ENCODE data around the gene HSPB1. TPM values are rescaled to one million over a fixed set of nuclear protein-coding genes. Genes with fewer than 3 reads are reported as not detected.

The HSPB1 gene
- polyA plus RNA-seq, 4 donors, result 68.3 to 253 (median 111) TPM

- H3K9me3 ChIP-seq (ENCODE audit: control insufficient read depth in 2 of 2, insufficient read depth in 1 of 2, low read depth in 1 of 2, low read length in 1 of 2), result no peaks in the 10 kb centered on the region
- WGBS, 3 donors, result 65 to 73% (median 69%) methylated on average over 8 of the region's 8 CpGs
- no peaks in the 10 kb centered on the region for H3K27me3 ChIP-seq (ENCODE audit: control insufficient read depth in 3 of 3, insufficient read depth in 3 of 3, low read length in 3 of 3)
- no peak overlapping the region for H3K4me3 ChIP-seq (ENCODE audit: low read depth in 1 of 3, low read length in 3 of 3)
- FAIRE-seq, result no peak
- peaks cover 4 to 18% (median 9%) of the 10 kb centered on the region in 3 donors for H3K4me1 ChIP-seq (ENCODE audit: control insufficient read depth in 3 of 3, insufficient read depth in 2 of 3, low read depth in 1 of 3, low read length in 2 of 3)
- H3K36me3 ChIP-seq (ENCODE audit: control insufficient read depth in 3 of 3, insufficient read depth in 2 of 3, low read depth in 1 of 3, low read length in 3 of 3), result peaks cover 5 to 53% (median 5%) of the 10 kb centered on the region in 3 donors
- peak overlapping the region; percentile 87 to 95 (median 88) for H3K27ac ChIP-seq (ENCODE audit: low read depth in 1 of 3, low read length in 2 of 3)
- no peak for DNase-seq
Observed at GRCh38 chr7:76346778-76347177, 44.3 kb downstream of the HSPB1 start.

GRCh38 chr7:76347710-76348109 is 45.2 kb downstream of the HSPB1 start:
- 67 to 75% (median 70%) methylated on average over 5 of the region's 5 CpGs for WGBS, 3 donors
- Histone ChIP-seq H3K9me3 (ENCODE audit: control insufficient read depth in 2 of 2, insufficient read depth in 1 of 2, low read depth in 1 of 2, low read length in 1 of 2) (no peaks in the 10 kb centered on the region), H3K4me1 (ENCODE audit: control insufficient read depth in 3 of 3, insufficient read depth in 2 of 3, low read depth in 1 of 3, low read length in 2 of 3) (peaks cover 4 to 18% (median 9%) of the 10 kb centered on the region in 3 donors), H3K27ac (ENCODE audit: low read depth in 1 of 3, low read length in 2 of 3) (no peak overlapping the region), H3K27me3 (ENCODE audit: control insufficient read depth in 3 of 3, insufficient read depth in 3 of 3, low read length in 3 of 3) (no peaks in the 10 kb centered on the region), H3K4me3 (ENCODE audit: low read depth in 1 of 3, low read length in 3 of 3) (no peak overlapping the region), H3K36me3 (ENCODE audit: control insufficient read depth in 3 of 3, insufficient read depth in 2 of 3, low read depth in 1 of 3, low read length in 3 of 3) (peaks cover 5 to 57% (median 5%) of the 10 kb centered on the region in 3 donors)
- FAIRE-seq (no peak), DNase-seq (no peak)

DNA sequence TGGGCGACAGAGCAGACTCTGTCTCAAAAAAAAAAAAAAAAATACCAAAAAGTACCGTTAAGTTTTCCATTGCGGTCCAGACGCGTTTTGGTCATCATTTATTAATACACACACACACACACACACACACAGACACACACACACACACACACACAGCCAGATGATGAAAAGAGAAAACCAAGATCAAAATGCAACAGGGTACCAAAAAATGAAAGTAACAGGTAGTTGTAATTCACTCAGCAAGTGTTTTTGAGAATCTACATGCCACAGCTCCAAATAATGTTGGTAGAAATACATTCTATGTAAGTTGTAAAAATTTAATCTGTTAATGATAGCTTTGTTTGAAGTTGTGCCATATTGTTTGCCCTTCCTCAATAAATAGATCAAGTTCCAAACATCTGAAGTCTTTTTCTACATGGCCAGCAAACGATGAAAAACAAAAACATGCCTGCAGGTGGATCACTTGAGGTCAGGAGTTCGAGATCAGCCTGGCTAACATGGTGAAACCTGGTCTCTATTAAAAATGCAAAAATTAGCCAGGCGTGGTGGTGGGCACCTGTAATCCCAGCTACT is 46.9 kb downstream of the HSPB1 start:
- peaks cover 4 to 18% (median 9%) of the 10 kb centered on the region in 3 donors for H3K4me1 ChIP-seq (ENCODE audit: control insufficient read depth in 3 of 3, insufficient read depth in 2 of 3, low read depth in 1 of 3, low read length in 2 of 3)
- peaks cover 3 to 53% (median 5%) of the 10 kb centered on the region in 3 donors for H3K36me3 ChIP-seq (ENCODE audit: control insufficient read depth in 3 of 3, insufficient read depth in 2 of 3, low read depth in 1 of 3, low read length in 3 of 3)
- H3K9me3 ChIP-seq (ENCODE audit: control insufficient read depth in 2 of 2, insufficient read depth in 1 of 2, low read depth in 1 of 2, low read length in 1 of 2), result no peaks in the 10 kb centered on the region
- WGBS, 3 donors, result 27 to 69% (median 48%) methylated on average over 8 of the region's 8 CpGs
- no peak overlapping the region for H3K4me3 ChIP-seq (ENCODE audit: low read depth in 1 of 3, low read length in 3 of 3)
- peak in 1 of 2 donors; percentile 58 for DNase-seq
- no peak overlapping the region for H3K27ac ChIP-seq (ENCODE audit: low read depth in 1 of 3, low read length in 2 of 3)
- FAIRE-seq, result no peak
- H3K27me3 ChIP-seq (ENCODE audit: control insufficient read depth in 3 of 3, insufficient read depth in 3 of 3, low read length in 3 of 3), result no peaks in the 10 kb centered on the region

GRCh38 chr7:76351372-76351771 is 48.9 kb downstream of the HSPB1 start:
- 82 to 89% (median 85%) methylated on average over 7 of the region's 7 CpGs for WGBS, 3 donors
- Histone ChIP-seq H3K27me3 (ENCODE audit: control insufficient read depth in 3 of 3, insufficient read depth in 3 of 3, low read length in 3 of 3) (no peaks in the 10 kb centered on the region), H3K4me1 (ENCODE audit: control insufficient read depth in 3 of 3, insufficient read depth in 2 of 3, low read depth in 1 of 3, low read length in 2 of 3) (peaks cover 4 to 12% (median 9%) of the 10 kb centered on the region in 3 donors), H3K9me3 (ENCODE audit: control insufficient read depth in 2 of 2, insufficient read depth in 1 of 2, low read depth in 1 of 2, low read length in 1 of 2) (no peaks in the 10 kb centered on the region), H3K27ac (ENCODE audit: low read depth in 1 of 3, low read length in 2 of 3) (no peak overlapping the region), H3K36me3 (ENCODE audit: control insufficient read depth in 3 of 3, insufficient read depth in 2 of 3, low read depth in 1 of 3, low read length in 3 of 3) (peaks cover 0 to 43% (median 3%) of the 10 kb centered on the region in 3 donors), H3K4me3 (ENCODE audit: low read depth in 1 of 3, low read length in 3 of 3) (no peak overlapping the region)
- FAIRE-seq, result no peak
- DNase-seq, result no peak

DNA sequence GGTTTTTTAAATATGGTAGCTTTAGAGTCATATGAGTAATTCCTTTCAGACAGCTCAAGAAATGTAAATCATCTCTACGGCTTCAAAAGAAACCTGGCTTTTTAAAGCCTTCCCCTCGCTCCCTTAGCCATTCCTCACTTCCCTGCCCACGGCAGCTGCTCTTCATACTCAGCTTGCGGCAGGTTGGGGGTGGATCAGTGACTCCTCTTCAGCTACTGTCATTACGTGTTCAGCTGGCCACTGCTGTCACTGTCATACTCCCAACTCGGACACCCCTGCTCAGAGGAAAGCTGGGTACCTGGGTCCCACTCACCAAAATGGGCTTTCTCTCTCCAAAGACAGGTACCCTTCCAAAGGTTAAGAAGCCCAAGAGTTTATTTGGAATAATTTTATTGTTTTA is 49.7 kb downstream of the HSPB1 start:
- DNase-seq (no peak), FAIRE-seq (no peak)
- H3K4me1 ChIP-seq (ENCODE audit: control insufficient read depth in 3 of 3, insufficient read depth in 2 of 3, low read depth in 1 of 3, low read length in 2 of 3), result peaks cover 4 to 6% (median 4%) of the 10 kb centered on the region in 3 donors
- no peaks in the 10 kb centered on the region for H3K27me3 ChIP-seq (ENCODE audit: control insufficient read depth in 3 of 3, insufficient read depth in 3 of 3, low read length in 3 of 3)
- no peaks in the 10 kb centered on the region for H3K9me3 ChIP-seq (ENCODE audit: control insufficient read depth in 2 of 2, insufficient read depth in 1 of 2, low read depth in 1 of 2, low read length in 1 of 2)
- H3K27ac ChIP-seq (ENCODE audit: low read depth in 1 of 3, low read length in 2 of 3), result no peak overlapping the region
- peaks cover 0 to 35% (median 0%) of the 10 kb centered on the region in 3 donors for H3K36me3 ChIP-seq (ENCODE audit: control insufficient read depth in 3 of 3, insufficient read depth in 2 of 3, low read depth in 1 of 3, low read length in 3 of 3)
- WGBS, 3 donors, result 80 to 90% (median 90%) methylated on average over 6 of the region's 6 CpGs
- no peak overlapping the region for H3K4me3 ChIP-seq (ENCODE audit: low read depth in 1 of 3, low read length in 3 of 3)

- peaks cover 3 to 9% (median 4%) of the 10 kb centered on the region in 3 donors for H3K4me1 ChIP-seq (ENCODE audit: control insufficient read depth in 3 of 3, insufficient read depth in 2 of 3, low read depth in 1 of 3, low read length in 2 of 3)
Observed at GRCh38 chr7:76353744-76354143, 51.3 kb downstream of the HSPB1 start.

More at GRCh38 chr7:76353744-76354143, 51.3 kb downstream of the HSPB1 start:
- Histone ChIP-seq H3K4me3 (ENCODE audit: low read depth in 1 of 3, low read length in 3 of 3) (no peak overlapping the region), H3K27ac (ENCODE audit: low read depth in 1 of 3, low read length in 2 of 3) (no peak overlapping the region), H3K9me3 (ENCODE audit: control insufficient read depth in 2 of 2, insufficient read depth in 1 of 2, low read depth in 1 of 2, low read length in 1 of 2) (no peaks in the 10 kb centered on the region), H3K27me3 (ENCODE audit: control insufficient read depth in 3 of 3, insufficient read depth in 3 of 3, low read length in 3 of 3) (no peaks in the 10 kb centered on the region), H3K36me3 (ENCODE audit: control insufficient read depth in 3 of 3, insufficient read depth in 2 of 3, low read depth in 1 of 3, low read length in 3 of 3) (peaks cover 0 to 25% (median 0%) of the 10 kb centered on the region in 3 donors)
- FAIRE-seq, result no peak
- WGBS, 3 donors, result 96 to 97% (median 97%) methylated on average over 5 of the region's 5 CpGs
- no peak for DNase-seq

Other genes with a start within 250 kb of the HSPB1 start
- 1 to 10 TPM in 2 of 4 donors, under 1 TPM in 1, not detected in 1; 0.93 to 2.8 (median 1.6) TPM for gene SRRM3, start 100.8 kb upstream of the HSPB1 start, polyA plus RNA-seq
- 10 to 100 TPM; 47.4 to 80.1 (median 54.5) TPM for gene YWHAG, start 56.3 kb downstream of the HSPB1 start, polyA plus RNA-seq
- under 1 TPM in 2 of 4 donors, not detected in 2; 0.58 to 0.72 TPM for gene SSC4D, start 107.0 kb downstream of the HSPB1 start, polyA plus RNA-seq
- 1 to 10 TPM; 1.4 to 3.7 (median 3.3) TPM for gene ZP3, start 122.3 kb downstream of the HSPB1 start, polyA plus RNA-seq
- gene DTX2, start 159.0 kb downstream of the HSPB1 start, polyA plus RNA-seq, result 10 to 100 TPM; 16.0 to 41.2 (median 30.9) TPM
- gene UPK3B, start 207.9 kb downstream of the HSPB1 start, polyA plus RNA-seq, result 1 to 10 TPM in 1 of 4 donors, under 1 TPM in 2, not detected in 1; 0.18 to 2.2 (median 0.34) TPM
- under 1 TPM in 2 of 4 donors, not detected in 2; 0.10 to 0.97 TPM for gene SPDYE16, start 240.6 kb downstream of the HSPB1 start, polyA plus RNA-seq

Measured in small intestine (tissue), 7 donors.